IPS-15b (cell line): ENCODE measurements around the gene MAP2K5.

ENCODE experiments used
- H3K27me3 ChIP-seq: one replicate; pipeline ENCODE4 v1.6.1; 2013; ENCODE audit warnings: low read length; ENCODE audit not compliant: control insufficient read depth, insufficient read depth
- H3K36me3 ChIP-seq: one replicate; pipeline ENCODE4 v1.6.1; 2013; ENCODE audit warnings: low read length; ENCODE audit not compliant: control insufficient read depth, insufficient read depth
- H3K4me1 ChIP-seq: one replicate; pipeline ENCODE4 v1.6.1; 2013; ENCODE audit warnings: mild to moderate bottlenecking, low read length; ENCODE audit not compliant: control insufficient read depth, insufficient read depth
- H3K4me3 ChIP-seq: one replicate; pipeline ENCODE4 v1.5.1; 2013; ENCODE audit warnings: low read depth, low read length
- H3K9ac ChIP-seq: one replicate; pipeline ENCODE4 v1.6.1; 2013; ENCODE audit warnings: low read depth, mild to moderate bottlenecking, low read length
- H3K9me3 ChIP-seq: one replicate; pipeline ENCODE4 v1.6.1; 2013; ENCODE audit warnings: mild to moderate bottlenecking, low read length; ENCODE audit not compliant: control insufficient read depth, insufficient read depth

Gene MAP2K5

DNA sequence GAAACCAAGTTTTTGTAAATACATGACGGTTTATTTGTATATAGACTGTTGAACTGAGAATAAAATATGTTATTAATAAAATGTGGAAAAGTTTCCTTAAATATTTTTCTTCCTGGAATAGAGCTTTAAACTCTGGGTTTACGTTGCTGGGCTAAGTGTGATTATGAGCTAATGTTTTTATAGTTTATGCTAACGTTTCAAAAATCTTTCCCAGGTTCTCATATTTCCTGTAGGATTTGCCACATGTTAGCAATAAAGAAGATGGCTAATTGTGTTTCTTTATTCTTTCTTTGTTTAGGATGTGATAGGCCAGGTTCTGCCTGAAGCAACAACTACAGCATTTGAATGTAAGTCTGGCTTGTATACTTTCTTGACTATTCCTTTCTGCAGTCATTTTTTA, 7.2 kb downstream of the MAP2K5 start:
- H3K9me3 ChIP-seq, result no peaks in the 10 kb centered on the region
- H3K9ac ChIP-seq, result no peak overlapping the region
- no peak overlapping the region for H3K4me3 ChIP-seq
- H3K27me3 ChIP-seq, result no peaks in the 10 kb centered on the region
- peaks cover 19% of the 10 kb centered on the region for H3K4me1 ChIP-seq
- no peaks in the 10 kb centered on the region for H3K36me3 ChIP-seq

DNA sequence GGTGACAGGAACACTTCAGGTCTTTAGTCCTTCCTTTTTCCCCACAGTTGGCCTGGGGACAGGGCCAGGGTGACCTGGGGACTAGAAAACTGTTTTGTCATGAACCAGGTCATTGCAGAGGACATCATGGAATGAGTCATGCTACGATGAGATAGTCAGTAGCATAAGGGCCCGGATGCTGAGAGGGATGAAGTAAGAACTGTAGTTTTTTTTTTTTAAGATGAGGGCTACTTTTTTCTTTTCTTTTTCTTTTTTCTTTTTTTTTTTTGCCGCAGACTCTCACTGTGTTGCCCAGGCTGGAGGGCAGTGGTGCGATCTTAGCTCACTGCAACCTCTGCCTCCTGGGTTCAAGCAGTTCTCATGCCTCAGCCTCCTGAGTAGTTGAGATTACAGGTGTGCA, 8.0 kb downstream of the MAP2K5 start:
- Histone ChIP-seq H3K27me3 (no peaks in the 10 kb centered on the region), H3K4me3 (no peak overlapping the region), H3K36me3 (no peaks in the 10 kb centered on the region), H3K9ac (no peak overlapping the region), H3K9me3 (no peaks in the 10 kb centered on the region), H3K4me1 (peaks cover 19% of the 10 kb centered on the region)

DNA sequence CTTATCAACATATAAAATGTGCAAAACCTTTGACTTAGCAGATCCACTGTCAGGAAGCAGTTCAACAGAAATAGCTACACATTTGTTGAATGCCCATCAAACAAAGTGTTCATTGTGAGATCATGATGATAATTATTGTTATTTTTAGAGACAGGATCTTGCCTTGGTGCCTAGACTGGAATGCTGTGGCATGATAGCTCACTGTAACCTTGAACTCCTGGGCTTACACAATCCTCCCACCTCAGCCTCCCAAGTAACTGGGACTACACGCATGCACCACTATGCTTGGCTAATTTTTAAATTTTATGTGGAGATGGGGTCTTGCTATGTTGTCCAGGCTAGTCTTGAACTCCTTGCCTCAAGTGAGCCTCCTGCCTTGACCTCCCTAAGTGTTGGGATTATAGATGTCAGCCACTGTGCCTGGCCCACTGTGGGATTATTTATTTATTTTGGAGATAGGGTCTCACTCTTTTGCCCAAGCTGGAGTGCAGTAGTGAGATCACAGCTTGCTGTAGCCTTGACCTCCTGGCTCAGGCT, 8.8 kb downstream of the MAP2K5 start:
- Histone ChIP-seq H3K4me1 (peaks cover 19% of the 10 kb centered on the region), H3K9ac (no peak overlapping the region), H3K9me3 (no peaks in the 10 kb centered on the region), H3K36me3 (no peaks in the 10 kb centered on the region), H3K4me3 (no peak overlapping the region), H3K27me3 (no peaks in the 10 kb centered on the region)

DNA sequence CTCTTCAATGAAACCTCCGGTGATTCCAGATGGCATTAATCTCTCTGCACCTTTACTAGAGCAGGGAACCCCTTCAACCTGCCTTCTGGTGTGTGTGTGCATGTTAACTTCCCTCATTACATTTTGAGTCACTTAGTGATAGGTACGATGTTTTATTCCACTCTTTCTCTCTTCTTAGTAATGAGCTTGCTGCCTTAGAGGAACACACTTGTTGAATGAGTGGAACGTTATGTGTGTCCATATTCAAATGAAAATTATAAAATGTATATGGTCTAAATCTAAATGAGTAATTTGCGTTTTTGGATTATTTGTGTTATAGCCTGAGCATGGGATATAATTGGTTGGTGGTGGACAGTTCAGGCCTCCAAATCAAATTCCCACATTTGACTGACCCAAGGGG, 12.1 kb downstream of the MAP2K5 start:
- Histone ChIP-seq H3K4me1 (peaks cover 8% of the 10 kb centered on the region), H3K4me3 (no peak overlapping the region), H3K9me3 (no peaks in the 10 kb centered on the region), H3K36me3 (no peaks in the 10 kb centered on the region), H3K9ac (no peak overlapping the region), H3K27me3 (no peaks in the 10 kb centered on the region)

DNA sequence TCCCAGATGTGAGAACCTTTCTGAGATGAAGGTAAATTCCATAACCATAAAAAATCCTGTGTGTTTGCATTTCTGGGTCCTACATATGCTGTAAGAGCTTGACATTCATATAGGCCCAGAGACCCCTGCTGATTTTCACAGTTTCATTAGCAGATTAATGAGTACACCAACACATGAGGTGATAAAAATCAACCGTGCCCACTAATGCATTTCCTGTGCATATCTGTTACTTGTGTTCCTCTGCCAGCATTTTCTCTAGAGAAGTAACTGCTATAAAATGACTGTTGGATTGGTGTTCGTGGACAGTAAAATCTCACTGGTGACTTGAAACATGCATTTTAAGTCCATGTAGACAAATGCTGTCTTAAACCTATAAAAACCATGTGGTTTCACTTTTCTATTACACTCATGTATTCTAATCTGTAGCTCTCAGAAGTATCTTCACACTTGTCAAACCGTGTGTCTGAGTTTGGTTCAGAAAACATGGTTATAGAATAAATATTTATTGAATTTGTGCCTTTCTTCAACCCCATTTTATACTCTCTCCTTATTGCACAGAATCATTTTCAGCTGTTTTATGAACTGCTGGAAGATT, 14.6 kb downstream of the MAP2K5 start:
- Histone ChIP-seq H3K36me3 (no peaks in the 10 kb centered on the region), H3K9me3 (no peaks in the 10 kb centered on the region), H3K4me1 (peaks cover 6% of the 10 kb centered on the region), H3K4me3 (no peak overlapping the region), H3K27me3 (no peaks in the 10 kb centered on the region), H3K9ac (no peak overlapping the region)

DNA sequence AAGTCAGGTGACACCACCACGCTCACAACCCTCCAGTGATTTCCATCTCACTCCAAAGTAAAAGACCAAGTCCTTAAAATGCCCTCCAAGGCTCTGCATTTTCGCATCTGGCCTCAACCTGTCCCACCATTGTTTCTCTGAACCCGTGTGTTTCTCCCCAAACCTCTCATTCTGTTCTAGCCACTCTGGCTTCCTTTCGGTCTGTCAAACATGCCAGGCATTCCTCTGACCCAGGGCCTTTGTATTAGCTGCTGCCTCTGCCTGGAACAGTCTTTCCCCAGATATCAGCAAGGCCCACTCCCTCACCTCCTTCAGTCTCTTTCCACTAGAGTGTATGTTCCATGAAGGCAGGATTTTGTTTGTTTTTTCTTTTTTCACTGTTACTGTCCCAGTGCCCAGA, 16.0 kb downstream of the MAP2K5 start:
- H3K9me3 ChIP-seq, result no peaks in the 10 kb centered on the region
- no peaks in the 10 kb centered on the region for H3K36me3 ChIP-seq
- H3K4me1 ChIP-seq, result peaks cover 6% of the 10 kb centered on the region
- H3K9ac ChIP-seq, result no peak overlapping the region
- H3K4me3 ChIP-seq, result no peak overlapping the region
- no peaks in the 10 kb centered on the region for H3K27me3 ChIP-seq

GRCh38 chr15:67559158-67559557, 16.7 kb downstream of the MAP2K5 start:
- no peaks in the 10 kb centered on the region for H3K36me3 ChIP-seq
- H3K4me3 ChIP-seq, result no peak overlapping the region
- no peaks in the 10 kb centered on the region for H3K27me3 ChIP-seq
- no peaks in the 10 kb centered on the region for H3K9me3 ChIP-seq
- H3K4me1 ChIP-seq, result peaks cover 11% of the 10 kb centered on the region
- no peak overlapping the region for H3K9ac ChIP-seq

DNA sequence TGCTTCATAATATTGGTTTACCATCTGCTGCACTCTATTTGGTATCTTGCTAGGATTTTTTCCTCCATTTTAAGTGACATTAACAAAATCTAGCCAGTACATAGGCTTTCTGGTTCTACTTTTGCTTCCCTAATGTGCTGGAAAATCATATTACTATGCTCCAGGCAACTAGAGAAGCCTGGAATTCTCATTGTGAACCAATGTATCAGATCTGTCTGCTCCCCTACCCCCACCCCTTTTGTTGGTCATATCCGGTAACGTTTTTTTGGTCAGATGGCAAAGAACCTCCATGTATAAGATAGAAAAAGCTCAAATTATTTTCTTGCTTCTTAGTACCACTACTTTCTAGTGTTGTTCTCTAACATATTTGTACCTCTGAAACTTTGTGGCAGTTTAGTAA, 17.1 kb downstream of the MAP2K5 start:
- H3K9ac ChIP-seq, result no peak overlapping the region
- H3K36me3 ChIP-seq, result no peaks in the 10 kb centered on the region
- H3K4me3 ChIP-seq, result no peak overlapping the region
- no peaks in the 10 kb centered on the region for H3K9me3 ChIP-seq
- no peaks in the 10 kb centered on the region for H3K27me3 ChIP-seq
- peaks cover 13% of the 10 kb centered on the region for H3K4me1 ChIP-seq

DNA sequence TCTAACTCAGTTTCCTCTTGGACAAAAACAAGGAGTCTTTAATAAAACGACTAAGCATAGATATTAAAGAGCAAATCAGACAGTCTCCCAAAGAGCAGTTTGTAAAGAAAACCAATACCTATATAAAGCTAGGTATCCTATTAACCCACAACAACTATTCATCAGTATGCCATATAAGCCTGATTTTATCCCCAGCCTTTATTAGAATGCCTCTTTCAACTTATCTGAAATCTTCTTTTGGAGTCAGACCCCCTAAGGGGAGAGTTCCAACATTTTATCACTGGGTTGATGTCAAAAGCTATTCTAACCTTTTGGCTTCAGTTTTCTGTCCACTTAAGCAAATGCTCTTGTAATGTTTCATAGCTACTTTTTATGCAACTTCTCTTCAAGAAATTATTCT, 17.8 kb downstream of the MAP2K5 start:
- no peak overlapping the region for H3K9ac ChIP-seq
- H3K36me3 ChIP-seq, result no peaks in the 10 kb centered on the region
- H3K9me3 ChIP-seq, result no peaks in the 10 kb centered on the region
- no peaks in the 10 kb centered on the region for H3K27me3 ChIP-seq
- peaks cover 13% of the 10 kb centered on the region for H3K4me1 ChIP-seq
- H3K4me3 ChIP-seq, result no peak overlapping the region

DNA sequence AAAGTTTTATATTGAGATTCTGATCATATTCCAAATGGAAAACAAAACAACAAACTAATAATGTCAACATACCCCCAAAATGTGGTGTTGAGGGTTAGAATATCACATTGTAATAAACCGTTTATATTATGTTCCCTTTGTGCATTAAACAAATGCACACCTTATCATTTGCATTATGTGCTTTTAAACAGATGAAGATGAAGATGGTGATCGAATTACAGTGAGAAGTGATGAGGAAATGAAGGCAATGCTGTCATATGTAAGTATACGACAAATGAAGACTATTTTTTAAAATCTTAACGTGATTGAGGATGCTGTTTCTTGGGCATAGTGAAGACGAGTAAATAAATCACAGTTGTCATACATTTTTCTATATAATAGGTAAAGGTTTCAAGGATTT, 20.6 kb downstream of the MAP2K5 start:
- no peaks in the 10 kb centered on the region for H3K9me3 ChIP-seq
- H3K9ac ChIP-seq, result no peak overlapping the region
- H3K27me3 ChIP-seq, result no peaks in the 10 kb centered on the region
- peaks cover 13% of the 10 kb centered on the region for H3K4me1 ChIP-seq
- H3K4me3 ChIP-seq, result no peak overlapping the region
- H3K36me3 ChIP-seq, result no peaks in the 10 kb centered on the region

DNA sequence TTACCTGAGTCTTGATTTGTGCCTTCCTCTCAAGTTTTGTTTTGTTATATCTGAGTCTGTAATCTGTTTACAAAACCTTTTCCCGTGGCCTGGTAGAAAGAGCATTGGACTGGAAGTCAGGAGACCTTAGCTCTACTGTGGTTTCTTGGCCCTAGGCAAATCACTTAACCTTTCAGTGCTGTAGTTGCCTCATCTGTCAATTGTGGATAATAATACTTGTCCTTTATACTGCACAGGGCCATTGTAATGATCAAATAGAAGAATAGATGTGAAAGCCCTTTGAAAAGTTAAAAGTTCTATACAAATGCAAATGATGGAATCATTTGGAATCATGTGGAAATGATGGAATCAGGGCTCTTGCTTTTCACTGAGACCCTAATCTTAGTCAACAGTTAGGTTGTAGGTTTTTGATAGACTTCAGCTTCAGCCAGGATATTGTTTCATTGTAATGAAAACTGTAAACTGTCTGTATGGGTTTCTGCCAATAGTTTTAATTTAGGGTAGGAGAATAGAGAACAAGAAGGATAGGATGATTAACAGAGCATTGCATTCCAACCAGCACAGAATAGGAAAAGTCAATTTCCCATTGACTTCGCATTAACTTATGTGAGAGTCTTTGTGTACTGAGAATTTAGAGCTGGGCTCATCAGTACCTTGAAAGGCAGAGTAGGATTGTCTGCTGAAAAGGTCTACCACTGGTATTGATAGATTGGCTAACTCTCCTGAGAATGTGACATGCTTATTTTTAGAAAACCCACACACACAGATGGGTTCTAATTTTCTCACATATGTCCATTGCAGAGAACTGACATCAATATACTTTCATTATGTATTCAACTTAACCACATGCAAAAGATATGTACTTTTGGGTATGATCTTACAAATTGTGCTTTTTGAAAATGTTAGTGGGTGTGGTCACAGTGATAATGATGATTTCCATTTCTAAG, 21.8 kb downstream of the MAP2K5 start:
- Histone ChIP-seq H3K36me3 (no peaks in the 10 kb centered on the region), H3K9ac (no peak overlapping the region), H3K4me3 (no peak overlapping the region), H3K4me1 (peaks cover 8% of the 10 kb centered on the region), H3K27me3 (no peaks in the 10 kb centered on the region), H3K9me3 (no peaks in the 10 kb centered on the region)

- no peaks in the 10 kb centered on the region for H3K36me3 ChIP-seq
- H3K9me3 ChIP-seq, result no peaks in the 10 kb centered on the region
- no peak overlapping the region for H3K4me3 ChIP-seq
- H3K4me1 ChIP-seq, result peaks cover 8% of the 10 kb centered on the region
- H3K27me3 ChIP-seq, result no peaks in the 10 kb centered on the region
- no peak overlapping the region for H3K9ac ChIP-seq
Observed at GRCh38 chr15:67564968-67565345, 22.5 kb downstream of the MAP2K5 start.
